Erythroblast (primary cell): ENCODE results near the gene PAQR4.

Experiments used
- GATA1 ChIP-seq: IDR thresholded peaks from 2 replicates; pipeline ENCODE4 v1.6.1; 2011; ENCODE audit warnings: low read depth, mild to moderate bottlenecking, control low read depth, low read length, moderate library complexity
- POLR2A ChIP-seq: IDR thresholded peaks from 2 replicates; pipeline ENCODE4 v1.6.1; 2011; ENCODE audit warnings: mild to moderate bottlenecking, low read length

GRCh38 chr16:3013998-3014690 lies 45.0 kb downstream of the PAQR4 start:
- TF ChIP-seq POLR2A, result no peak
- TF ChIP-seq GATA1, result no peak
